Bone marrow (tissue), 2 donors: ENCODE measurements around the gene LPAR3.
"Not testable (repeated sequence)": the region's sequence is repeated elsewhere in the genome, so short reads cannot be mapped to it uniquely, and the experiment has no call there.

Experiments
- DNase-seq, 2 donors: peaks; one replicate each; lab custom pipeline; 2025; lab: John Stamatoyannopoulos, UW

The LPAR3 gene

DNA sequence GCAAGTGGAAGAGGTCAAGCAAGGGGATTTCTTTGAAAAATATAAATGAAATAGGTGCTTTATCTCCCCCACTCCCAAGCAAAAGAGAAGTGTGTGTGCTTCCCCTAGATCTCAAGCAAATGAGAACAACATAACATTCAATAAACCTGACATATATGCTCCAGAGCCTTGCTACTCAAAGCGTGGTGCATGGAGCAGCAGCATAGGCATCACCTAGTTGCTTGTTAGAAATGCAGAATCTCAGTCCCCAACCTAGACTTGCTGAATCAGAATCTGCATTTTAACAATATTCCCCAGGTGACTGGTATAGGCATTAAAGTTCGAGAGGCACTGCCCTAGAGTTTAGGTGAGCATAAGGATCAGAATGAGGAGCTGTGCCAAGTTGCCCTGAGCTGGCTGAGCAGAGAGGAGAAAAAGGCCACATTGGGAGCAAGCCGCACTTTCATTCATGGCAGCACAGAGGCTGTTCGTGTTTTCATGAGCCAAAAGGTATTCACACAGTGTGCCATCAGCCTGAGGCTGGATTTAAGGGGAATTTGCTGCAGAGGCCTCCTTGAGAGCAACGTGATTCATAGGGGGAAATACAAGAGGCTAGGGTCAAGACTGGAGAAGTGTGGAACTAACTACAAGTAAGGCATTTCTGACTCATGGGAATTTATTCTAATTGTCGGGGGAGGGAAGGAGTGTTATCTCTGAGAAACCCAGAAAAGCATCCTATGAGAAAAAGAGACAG is 14.3 kb upstream of the LPAR3 start:
- DNase-seq, result no peak

DNA sequence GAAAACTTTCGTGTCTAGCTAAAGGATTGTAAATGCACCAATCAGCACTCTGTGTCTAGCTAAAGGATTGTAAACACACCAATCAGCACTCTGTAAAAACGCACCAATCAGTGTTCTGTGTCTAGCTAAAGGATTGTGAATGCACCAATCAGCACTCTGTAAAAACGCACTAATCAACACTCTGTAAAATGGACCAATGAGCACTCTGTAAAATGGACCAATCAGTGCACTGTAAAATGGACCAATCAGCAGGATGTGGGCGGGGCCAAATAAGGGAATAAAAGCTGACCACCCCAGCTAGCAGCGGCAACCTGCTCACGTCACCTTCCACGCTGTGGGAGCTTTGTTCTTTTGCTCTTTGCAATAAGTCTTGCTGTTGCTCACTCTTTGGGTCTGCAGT is 9.7 kb upstream of the LPAR3 start:
- not testable (repeated sequence) for DNase-seq

DNA sequence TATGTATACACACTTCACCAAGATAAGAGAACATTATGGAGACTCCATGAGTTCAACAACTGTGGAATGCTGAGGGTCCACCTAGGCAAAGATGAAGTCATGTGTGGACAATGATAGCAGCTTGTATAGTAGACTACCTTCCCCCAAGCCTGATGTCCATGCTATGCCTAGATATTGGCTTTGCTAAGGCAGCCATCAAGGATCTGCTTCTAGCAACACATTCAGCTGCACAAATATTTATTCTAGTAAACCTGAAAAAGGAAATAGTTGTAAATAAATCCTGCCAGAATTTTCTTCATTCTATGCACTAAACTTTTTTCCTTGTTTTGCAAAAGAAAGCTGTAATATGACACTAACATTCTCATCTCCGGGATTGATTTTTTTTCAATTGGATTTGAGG is 7.0 kb upstream of the LPAR3 start:
- DNase-seq, result no peak

DNA sequence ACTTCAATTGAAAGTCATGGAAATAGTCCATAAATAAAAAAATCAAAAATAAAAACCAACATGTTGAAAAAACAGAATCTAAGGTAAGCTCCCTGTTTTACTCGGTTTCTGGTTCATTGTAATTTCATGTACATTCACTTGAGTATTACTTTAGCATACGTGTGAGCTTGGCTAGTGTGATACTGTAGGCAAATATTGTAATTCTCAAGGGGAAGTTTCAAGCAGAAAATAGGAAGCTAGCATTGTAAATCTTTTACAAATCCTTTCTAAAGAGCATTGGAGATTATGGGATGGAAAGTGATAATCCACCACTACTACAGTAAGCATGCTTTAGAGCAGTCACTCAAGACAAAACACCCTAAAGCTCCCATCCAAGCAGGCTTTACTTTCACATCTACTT is 3.3 kb upstream of the LPAR3 start:
- no peak for DNase-seq

DNA sequence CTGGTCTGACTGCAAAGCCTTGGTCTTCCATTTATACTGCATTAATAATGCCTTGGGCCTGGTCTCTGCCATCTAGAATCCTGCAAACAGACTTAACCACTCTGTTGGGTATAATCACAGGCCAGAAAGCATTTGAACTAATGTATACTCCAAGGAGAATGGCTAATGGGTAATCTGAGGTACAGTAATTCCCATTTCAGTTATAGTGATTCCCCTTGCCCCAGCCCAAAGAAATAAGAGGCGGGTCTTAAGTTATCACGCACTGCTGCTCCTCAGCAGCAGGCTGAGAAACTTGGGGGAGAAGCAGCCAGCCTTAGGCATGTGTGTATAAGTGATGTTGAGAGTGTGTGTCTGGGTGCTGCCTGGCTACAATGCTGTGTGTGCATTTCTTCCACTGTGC is 2.4 kb downstream of the LPAR3 start:
- DNase-seq, result no peak

DNA sequence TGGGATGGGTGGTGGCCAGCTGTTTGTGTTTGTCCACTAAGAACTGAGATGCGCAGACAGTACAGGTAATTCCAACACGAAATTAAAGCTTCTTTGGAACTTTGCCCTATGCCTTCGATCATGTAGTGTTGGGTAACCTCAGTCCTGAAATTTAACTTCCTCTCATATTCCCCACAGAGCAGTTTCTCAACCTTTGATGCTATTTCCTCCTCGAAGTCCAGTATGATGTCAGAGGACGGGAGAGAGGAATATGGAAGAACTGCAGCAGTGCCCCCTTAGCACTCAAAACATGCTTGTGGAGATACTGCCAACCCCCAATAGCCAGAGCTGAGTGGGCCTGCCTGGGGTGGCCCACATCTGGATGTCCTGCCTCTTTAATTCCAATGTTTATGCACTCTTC is 3.6 kb downstream of the LPAR3 start:
- DNase-seq, result no peak

DNA sequence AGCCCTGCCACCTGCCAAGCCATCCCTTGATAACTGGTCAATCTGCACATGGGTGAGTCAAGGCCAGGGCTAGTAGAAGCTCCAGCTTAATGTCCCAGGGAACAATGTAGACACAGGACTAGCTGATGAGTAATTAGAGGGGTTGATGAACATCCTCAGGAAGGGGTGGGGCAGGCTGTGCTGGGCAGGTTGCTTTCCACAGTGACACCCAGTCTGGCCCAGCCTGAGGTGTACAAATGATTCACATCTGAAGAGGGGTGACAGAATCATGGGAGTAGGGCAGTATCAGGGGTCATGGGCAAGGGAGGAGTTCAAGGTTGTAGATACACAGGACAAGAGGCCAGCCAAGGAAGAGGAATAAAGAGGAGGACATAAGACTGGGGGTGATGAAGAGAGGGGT is 4.3 kb downstream of the LPAR3 start:
- no peak for DNase-seq

DNA sequence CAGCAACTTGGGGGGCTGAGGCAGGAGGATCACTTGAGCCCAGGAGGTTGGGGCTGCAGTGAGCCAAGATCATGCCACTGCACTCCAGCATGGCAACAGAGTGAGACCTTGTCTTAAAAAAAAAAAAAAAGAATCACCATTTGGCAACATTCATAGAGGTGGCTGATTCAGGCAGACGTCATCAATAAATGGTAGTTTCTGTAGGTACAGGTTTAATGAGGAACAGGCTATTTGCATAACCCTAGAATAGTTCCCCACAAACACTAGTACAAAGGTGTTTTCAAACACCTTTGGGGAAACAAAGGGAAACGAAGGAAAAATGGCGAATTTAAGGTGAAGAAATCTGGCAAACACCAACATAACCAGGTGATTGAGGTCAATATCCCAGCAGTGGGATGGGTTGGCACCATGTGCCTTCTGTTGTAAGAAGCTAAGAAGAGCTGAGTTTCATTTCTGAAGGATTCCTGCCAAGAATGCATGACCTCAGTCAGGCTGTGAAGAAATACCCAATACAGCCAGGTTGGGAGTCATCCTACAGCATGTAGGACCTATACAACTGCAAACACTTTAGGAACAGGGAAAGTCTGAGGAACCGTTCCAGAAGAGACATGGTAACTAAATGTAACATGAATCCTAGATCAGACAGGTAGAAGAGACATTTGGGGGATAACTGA is 5.6 kb downstream of the LPAR3 start:
- DNase-seq, result no peak

DNA sequence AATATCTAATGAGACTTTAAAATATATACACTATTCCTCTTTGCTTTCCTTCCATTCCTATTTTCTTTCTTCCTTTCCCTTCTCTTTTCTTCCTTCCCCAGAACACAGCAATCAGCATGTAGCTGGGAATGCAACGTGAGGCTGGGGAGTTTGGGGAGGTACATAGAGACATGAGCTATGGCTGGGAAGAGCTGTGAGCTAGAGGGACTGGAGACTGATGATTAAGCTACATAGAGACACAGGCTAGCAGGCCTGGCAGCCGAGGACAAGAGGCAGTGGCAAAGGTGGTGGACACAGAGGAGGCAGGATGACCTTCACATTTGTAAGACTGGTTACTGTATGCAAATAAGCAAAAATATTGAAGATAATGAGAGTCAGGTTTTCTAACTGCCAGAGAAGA is 7.5 kb downstream of the LPAR3 start:
- DNase-seq, result no peak

DNA sequence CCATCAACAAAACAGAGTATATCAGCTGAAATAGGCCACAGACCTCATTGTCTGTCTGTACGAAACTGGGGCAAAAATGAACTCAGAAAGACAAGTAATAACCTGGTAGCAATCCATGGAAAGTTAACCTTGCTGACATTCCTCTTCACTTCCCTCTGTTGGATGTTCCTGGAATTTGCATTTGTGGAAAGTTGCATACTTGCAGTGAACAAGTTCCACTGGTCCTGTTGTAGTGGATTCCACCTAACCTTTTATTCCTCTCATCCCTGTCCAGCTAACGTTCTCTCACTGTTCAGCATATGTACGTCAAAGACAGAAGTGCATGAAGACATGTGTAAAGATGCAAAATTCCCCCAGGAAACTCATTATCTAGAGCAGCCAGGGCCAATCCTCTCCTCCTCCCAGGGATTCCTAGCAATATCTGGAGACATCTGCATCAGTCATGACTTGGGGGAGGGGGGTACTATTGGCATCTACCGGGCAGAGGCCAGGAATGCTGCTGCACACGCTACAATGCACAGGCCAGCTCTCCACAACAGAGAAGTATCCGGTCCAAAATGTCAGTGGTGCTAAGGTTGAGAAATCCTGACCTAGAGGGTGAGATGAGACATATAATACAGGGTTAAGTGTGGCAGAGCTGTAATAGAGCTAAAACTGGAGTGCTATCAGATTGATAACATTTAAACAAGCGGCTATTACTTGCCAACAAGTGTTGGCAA is 8.2 kb downstream of the LPAR3 start:
- DNase-seq, result no peak

DNA sequence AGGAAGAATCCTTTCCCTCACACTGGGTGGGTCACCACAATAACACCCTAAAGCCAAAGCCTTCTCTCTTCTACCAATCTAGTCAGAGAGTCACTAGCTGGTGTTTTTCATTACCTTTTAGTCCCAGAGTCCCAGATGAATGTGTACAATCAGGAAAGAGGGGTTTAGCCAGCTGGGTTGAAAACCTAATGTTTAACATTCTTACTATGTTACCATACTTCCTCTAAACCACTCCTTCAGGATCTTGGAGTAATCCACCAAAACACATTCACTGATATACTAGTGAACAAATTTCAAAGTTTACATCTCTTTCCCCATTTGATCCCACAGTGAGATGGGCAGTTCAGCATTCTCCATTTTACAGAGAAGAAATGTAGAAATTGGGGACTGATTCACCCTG is 9.7 kb downstream of the LPAR3 start:
- DNase-seq, result no peak

DNA sequence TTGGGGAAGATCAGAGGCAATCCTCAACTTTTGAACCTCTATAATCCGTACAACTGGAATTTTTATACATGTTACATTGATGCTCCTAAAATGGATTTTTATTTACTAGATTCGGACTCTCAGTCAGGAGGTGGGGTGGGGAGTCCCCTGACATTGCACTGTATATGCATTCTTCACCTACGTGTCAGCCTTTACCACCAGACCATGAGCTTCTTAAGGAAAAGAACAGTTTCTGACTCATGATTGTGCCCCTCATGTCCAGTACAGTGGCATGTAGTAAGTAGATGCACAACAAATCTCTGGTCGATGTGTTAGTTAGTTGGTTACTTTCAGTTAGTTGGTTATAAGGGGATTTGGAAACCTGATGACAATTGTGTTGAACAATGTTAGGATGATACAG is 15.4 kb downstream of the LPAR3 start:
- DNase-seq, result no peak

DNA sequence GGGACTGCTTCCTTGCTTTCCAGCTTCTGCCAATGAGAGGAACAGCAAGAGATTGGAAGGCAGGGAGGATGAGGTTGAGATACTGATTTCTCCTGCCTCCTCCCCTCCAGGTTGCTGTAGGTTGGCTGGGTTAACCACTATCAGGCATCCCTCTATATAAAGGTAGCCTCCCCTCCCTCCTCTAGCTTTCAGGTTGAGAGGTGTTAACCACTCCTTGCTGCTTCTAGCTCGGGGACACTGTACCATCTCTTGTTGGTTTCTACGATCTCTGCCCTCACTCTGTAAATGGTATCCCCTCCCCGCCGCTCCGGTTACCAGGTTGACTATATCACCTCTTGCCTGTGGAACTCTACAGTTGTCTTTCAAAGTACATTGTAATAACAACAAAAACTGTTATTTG is 16.7 kb downstream of the LPAR3 start:
- no peak for DNase-seq

DNA sequence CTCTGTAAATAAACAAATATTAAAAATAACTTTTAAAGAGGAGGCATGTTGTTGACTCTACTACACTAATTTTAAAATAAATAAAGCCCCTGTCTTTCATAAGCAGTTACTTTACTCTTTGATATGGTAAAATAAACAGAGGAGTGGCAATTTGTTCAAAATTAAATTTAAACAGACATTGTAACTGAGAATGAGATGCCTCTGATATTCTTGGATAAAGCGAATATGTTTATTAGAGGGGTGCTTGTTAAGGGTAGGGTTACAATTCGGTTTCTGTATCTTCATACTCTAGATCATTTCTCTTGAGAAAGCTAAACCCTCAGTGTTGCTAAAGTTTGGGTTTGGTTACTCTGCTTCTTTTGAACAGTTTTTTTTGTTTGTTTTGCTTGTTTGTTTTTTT is 19.6 kb downstream of the LPAR3 start:
- DNase-seq, result no peak

DNA sequence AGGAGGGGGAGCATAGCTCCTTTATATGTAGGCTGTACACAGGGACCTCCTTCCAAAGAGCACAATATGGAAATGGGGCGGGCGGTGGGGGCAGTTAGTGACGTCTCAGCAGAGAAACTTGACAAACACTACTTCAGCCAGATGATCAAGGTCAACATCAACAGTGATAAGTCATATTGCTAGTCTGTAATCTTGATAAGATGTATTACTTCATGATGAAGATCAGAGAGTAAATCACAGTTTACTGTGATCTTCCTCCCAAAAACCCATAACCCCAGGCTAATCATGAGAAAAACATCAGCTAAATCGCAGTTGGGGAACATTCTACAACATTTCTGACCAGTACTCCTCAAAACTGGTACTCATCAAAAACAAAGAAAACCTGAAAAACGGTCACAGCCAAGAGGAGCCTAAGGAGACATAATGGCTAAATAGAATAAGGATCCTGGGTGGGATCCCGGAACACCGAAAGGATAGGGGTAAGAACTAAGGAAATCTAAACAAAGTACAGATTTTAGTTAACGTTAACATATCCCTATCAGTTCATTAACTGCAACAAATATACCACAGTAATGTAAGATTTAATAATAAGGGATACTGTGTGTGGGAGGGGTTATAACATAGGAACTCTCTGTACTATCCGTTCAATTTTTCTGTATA is 20.2 kb downstream of the LPAR3 start:
- no peak for DNase-seq

DNA sequence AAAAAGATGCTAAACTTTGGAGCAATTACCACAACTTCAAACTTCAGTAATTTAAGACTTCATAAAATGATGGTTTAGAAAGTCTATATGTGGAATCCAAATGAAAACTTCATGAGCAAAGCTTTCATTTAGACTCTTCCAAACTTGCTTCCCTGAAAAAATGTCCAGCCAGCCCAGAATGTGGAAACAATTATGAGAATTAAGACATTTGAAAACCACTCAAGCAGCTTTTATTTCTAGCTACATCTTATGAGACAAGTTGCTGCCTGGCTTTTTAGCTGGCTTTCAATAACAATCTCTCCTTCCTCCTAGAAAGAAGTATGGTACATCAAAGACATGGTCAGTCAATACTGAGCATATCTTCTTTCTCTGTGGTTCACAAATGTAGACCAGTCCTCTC is 21.8 kb downstream of the LPAR3 start:
- no peak for DNase-seq

DNA sequence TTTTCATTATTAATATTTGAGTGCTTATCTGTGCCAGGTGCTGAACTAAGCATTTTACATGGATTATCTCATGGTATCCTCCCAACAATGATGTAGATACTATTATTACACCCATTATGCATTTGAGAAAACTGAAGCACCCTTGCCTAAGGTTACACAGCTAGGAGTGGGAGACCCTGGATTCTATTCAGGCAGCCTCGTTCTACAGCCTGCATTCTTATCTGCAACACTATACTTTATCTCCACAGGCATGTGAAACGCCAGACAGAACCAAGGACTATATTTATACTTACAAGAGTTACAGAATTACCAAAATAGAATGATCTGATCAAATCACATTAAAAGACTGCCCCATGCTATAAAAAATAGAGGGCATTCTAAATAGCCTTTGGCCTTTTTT is 22.4 kb downstream of the LPAR3 start:
- no peak for DNase-seq

DNA sequence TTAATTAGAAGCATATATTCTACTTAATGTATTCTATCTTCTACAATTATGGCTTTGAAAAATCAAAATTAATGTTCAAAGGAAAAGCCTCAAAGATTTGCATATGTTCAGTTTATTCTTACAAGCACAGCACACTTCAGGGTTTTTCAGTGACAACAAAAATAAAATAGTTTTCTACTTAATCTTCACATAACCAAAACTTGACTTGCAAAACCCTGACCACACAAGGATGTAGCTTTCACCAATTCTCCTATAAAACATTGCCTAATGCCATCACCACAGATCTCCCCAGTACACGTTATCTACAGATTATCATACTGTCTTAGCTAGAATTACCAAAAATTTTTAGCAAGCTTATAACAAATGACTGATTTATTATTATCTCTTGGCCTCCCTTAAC is 23.3 kb downstream of the LPAR3 start:
- DNase-seq, result no peak

DNA sequence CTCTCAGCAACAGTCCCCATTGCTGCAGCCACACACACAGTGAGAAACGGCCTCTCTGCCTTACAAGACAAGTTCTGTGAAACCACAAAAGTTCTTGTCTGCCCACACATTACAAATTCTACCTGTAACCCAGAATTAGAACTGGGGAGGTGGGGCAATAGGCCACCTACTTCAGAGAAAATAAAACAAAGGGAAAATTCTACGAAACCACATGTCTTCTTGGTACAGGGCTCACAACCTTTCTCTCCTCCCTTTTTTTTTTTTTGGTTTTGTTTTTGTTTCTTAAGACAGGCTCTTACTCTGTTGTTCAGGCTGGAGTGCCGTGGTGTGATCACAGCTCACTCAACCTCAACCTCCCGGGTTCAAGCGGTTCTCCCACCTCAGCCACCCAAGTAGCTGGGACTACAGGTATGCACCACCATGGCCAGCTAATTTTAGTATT is 30.2 kb downstream of the LPAR3 start:
- DNase-seq, result no peak

DNA sequence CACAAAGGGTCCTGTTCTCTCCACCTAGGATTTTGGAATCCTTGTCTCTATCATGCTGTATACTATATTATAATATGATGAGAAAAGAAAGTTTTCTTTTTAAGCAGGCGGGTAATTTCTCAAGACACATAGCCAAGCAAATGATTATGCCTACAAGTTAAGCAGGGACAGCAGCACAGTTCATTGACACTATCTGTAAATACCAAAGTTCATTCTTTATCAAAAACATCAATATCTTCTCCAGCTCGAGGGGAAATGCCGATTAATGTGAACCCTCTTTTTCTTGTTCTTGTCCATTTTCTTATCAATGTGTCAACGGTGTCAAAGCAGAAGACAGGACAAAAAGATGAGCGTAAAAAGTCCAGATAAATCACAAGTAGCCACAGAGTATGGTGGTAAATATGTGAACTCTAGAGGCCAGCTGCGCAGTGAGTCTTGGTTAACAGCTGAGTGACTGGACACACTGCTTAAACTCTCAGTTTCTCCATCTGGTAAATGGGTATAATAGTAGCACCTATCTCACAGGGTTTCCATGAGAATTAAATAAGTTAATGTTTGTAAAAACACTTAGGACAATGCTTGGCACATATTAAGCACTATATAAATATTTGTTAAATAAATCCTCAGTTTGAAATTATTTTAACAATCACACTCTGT is 30.9 kb downstream of the LPAR3 start:
- no peak for DNase-seq

DNA sequence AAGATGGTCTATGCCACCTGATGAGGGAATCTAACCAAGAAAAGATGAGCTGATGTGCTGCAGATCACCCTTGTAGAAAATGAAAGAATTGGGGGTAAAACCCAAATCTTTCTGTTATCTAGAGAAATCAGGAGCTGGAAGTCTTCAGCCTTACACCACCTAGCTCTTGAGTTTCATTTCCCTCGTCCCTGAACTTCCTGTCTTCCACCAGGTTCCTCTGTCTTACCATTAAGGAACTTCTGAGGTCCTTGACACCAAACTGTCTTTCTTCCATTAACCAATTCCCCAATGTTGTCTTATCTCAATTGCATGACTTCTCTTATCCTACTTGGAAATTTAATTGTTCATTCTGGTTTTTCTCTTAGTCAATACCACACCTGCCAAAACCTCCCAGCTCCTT is 31.5 kb downstream of the LPAR3 start:
- no peak for DNase-seq

DNA sequence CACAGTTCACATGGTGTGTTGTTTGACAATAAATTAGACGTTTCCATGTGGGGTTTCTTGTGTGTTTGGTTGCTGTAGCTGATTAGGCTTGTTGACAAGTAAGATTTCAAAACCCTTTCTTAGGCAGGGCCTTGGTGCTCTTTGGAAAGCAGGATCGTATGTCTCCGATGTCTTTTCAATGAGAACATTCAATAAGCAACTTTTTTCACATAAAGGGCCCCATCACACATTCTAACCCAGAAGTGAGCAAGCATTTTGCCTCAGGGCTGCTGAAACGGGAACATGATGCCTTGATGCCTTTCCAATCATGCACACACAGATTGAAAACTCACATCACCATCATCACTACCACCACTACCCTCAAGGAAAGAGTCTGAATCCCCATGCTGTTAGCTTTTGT is 33.1 kb downstream of the LPAR3 start:
- DNase-seq, result no peak
